Stimulated activated CD8-positive, alpha-beta memory T cell treated with anti-CD3 and anti-CD28 coated beads, Interleukin-7, amount 100 ng/mL, for 48 hours (primary cell): ENCODE results near the gene POR.

ENCODE experiments used
- DNase-seq, 2 donors: peaks; one replicate each; pipeline ENCODE4 v3.0.0-alpha.2; 2020; ENCODE audit warnings: low read depth in 1 of 2; ENCODE audit errors: extremely low read depth in 1 of 2

The POR gene

DNA sequence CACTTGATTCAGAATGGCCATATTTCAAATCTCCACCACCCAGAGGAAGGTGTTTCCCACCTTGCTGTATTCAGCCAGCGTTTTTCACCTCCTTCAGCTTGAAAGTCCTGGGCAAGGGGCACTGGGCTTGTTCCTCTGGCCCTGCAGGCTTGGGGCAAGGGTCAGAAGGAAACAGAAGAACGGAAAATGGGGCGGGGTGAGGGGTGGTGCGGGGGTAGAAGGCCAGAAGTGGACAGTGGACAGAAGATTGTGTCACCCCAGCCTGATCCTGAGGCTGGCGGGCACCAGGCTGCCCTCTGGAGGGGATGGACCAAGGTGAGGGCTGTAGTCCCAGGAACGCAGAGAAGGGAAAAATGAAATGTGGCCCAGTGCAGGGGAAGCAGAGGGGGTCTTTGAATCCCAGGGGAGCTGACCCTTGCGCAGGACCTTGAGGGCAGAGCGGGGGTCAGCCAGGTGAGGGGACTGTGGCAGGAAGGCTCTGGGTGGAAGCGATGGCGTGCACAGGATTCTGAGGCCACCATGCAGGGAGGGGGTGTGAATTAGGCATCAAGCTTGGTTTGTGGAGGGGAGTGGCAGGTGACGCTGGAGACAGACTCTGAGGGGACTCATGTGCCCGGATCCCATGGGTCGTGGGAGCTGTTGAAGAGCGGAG, 56.5 kb downstream of the POR start:
- DNase-seq, result no peak

DNA sequence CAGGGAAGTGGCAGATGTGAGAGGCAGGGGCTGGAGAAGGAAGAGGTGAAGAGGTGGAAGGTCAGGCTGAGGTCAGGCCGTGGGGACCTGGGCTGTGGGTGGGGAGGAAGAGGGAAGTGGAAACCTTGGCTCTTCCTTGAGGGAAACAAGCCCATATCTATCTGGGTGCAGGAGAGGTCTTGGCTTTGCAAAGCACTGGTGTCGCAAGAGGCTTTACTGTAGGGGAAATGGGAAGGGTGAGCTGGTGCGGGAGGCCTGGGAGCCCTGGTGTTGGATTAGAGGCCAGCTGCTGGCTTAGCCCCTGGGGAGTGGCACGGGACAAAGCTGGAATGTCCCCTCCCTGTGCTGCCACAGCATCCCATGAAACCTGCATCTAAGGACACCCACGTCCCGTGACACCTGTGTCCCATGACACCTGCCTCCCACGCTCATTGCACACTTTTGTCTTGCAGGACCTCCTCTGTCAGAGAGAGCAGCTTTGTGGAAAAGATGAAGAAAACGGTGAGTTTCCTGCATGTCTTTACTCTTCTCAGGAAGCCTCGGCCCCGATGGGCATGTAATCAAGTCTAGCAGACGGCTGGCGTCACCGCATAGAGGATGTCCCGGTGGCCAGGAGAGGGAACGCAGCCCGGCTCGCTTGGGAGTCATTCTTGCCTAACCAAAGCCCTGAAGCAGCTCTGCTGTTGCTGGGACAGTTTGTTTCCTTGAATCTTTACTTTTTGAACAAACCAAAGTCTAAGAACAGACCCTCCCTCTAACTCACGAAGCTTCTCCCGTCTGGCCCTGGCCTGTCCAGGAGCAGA, 57.2 kb downstream of the POR start:
- DNase-seq, result no peak

DNA sequence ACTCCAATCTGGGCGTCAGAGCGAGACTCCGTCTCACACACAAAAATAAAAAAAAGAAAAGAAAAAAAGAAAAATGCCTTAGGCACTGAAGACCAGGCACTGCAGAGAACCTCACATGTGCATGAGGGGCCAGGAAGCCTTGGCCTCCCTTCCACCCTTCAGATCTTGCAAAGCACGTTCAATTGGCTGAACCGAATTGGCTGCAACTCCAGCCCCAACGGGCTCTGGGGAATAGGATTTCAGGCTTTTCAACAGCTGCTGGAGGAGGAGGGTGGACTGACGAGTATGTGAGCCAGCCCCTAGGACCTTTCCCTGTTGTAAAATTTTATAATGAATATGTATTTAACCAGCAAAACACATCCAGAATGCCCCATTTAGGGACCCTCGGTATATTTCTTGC, 62.8 kb downstream of the POR start:
- no peak for DNase-seq

GRCh38 chr7:75979759-75980429, 64.9 kb downstream of the POR start:
- no peak for DNase-seq

DNA sequence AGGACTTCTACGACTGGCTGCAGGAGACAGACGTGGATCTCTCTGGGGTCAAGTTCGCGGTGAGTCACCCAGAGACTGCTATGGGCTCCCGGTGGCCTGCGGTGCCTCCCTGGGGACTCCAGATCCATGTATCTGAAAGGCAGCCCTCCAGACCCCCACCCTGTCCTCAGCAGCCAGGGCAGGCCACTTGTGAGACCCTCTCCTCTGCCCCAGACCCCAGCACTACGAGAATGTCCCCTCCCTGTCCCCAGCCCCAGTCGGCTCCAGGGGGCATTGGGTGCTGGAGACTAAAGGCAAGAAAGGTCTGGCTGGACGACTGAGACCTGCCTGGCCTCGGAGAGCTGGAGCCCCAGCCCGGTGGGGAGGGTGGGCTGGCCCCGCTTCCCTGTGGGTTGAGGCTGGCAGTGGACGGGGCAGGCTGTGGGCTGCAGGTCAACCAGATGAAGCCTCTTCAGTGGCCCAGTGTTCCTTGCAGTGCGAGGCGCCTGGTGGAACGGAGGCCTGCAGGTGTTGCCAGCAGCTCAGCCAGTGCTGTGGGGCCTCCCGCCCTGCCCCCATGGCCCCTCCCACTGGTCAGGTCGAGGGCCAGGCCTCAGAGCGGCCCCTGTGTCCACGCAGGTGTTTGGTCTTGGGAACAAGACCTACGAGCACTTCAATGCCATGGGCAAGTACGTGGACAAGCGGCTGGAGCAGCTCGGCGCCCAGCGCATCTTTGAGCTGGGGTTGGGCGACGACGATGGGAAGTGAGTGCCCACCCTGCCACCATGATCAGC, 65.7 kb downstream of the POR start:
- DNase-seq, result no peak

DNA sequence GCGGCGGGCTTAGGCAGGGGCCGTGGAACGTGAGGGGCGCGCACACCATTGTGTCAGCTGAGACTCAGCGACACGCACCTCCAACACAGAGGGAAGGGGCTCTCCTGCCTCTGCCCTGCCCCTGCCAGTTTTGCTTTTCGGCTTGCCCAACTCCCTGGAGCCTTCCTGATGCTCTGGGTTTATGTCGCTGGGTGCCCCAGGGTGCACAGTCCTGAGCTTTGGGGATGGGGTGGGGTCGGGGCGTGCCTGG, 66.2 kb downstream of the POR start:
- DNase-seq, result no peak

- no peak for DNase-seq
Measured at GRCh38 chr7:75981453-75982305, 66.7 kb downstream of the POR start.

GRCh38 chr7:75982306-75983064, 67.5 kb downstream of the POR start:
- DNase-seq, result no peak

- no peak for DNase-seq
Measured at GRCh38 chr7:75983471-75984129, 68.6 kb downstream of the POR start.

DNA sequence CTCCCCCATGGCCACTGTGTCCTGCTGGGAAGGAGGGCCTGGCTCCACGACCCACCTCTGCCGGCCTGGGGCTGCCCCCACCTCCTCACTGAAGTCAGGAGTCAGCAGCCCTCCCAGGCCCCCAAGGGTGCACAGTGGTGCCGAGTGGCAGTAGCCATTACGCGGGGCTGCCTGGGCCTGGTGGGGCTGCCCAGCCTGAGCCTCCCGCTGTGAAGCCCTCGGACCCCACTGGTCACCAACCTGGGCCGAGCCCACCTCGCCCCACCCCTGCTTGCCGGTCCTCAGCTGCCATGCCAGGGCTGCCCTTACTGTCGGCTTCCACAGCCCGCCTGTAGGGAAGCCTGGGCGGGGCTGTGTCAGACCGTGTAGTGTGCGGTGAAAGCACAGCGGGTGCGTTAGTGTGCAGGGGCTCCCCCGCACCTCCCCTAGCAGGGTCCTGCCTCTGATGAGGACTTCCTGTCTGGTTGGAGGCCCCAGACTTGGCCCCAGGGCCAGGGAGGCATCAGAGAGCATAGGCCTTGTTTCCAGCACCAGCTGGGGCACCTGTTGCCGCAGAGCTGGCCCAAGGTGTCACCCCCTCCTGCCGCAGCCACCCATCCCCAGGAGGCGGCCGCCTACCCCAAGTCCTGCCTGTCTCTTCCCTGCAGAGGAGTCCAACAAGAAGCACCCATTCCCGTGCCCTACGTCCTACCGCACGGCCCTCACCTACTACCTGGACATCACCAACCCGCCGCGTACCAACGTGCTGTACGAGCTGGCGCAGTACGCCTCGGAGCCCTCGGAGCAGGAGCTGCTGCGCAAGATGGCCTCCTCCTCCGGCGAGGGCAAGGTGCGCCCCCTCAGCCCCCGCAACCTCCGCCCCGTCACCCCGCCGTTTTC, 69.4 kb downstream of the POR start:
- DNase-seq, result no peak

DNA sequence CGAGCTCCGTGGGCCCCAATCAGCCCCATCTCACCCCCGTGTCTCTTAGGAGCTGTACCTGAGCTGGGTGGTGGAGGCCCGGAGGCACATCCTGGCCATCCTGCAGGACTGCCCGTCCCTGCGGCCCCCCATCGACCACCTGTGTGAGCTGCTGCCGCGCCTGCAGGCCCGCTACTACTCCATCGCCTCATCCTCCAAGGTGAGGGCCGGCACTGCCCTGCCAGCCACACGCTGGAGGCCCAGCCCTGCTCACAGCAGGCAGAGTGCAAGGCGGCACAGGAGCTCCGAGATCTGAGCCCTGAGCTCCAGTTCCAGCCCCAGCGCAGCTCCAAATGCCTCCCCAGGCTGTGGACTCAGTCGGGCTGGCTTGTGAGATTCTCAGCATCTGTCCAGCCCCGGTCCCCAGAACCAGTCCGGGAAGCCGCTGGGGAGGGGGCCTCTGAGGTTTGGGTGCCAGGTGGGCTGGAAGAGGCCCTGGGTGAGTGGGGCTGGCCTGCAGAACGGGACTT, 70.1 kb downstream of the POR start:
- no peak for DNase-seq

DNA sequence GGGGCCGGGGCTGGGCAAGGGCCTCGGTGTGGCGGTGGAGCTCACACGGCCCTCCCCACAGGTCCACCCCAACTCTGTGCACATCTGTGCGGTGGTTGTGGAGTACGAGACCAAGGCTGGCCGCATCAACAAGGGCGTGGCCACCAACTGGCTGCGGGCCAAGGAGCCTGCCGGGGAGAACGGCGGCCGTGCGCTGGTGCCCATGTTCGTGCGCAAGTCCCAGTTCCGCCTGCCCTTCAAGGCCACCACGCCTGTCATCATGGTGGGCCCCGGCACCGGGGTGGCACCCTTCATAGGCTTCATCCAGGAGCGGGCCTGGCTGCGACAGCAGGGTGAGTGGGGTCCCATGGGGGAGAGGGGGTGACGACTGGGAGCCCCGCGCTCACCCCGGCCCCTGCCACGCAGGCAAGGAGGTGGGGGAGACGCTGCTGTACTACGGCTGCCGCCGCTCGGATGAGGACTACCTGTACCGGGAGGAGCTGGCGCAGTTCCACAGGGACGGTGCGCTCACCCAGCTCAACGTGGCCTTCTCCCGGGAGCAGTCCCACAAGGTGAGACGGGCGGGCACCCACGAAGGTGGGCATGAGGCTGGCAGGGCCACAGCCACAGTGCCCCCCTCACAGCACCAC, 70.7 kb downstream of the POR start:
- no peak for DNase-seq

- DNase-seq, result no peak
Measured at GRCh38 chr7:75986147-75986781, 71.3 kb downstream of the POR start.

DNA sequence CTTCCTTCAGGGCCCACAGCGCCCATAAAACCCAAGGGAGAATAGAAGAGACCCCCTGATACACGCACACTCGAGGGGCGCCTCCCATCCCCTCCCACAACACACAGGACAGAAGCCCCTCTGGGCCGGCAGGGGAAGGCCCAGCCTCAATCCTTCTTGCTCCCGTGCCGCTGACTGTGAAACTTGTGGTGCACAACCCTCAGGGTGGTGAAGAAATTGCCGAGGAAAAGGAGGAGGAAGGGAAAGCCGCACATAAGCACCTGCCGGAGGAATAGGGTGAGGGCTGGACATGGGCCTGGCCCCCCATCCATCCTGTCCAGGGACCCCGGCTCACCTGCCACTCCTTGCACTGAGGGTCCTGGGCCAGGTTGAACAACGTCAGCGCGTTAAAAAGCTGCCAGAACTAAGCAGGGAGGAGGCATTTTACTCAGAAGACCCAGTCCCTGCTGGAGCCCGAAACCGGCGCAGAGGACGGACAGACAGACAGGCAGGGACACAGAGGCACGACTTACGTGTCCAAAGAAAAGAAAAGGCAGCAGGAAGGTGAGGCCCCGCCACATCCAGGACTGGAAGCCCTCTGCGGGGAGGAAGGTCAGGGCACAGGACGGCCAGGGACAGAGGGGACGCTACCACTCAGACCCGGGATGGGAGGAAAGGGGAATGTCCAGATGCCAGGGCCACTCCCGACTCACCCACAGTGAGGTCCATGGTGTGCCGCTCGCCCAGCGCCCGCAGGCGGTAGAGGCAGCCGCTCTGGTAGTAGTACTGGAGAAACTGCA, 72.3 kb downstream of the POR start:
- DNase-seq, result no peak

- no peak for DNase-seq
Measured at GRCh38 chr7:75987805-75988567, 73.0 kb downstream of the POR start.
